ENCODE data around the gene CD58. TPM values are rescaled to one million over a fixed set of nuclear protein-coding genes. Genes with fewer than 3 reads are reported as not detected.

The CD58 gene
- total and polyA plus RNA-seq, 4 donors = 5.1 to 30.2 (median 10.8) TPM

- 84% methylated on average over 4 of the region's 4 CpGs for WGBS
- no peak overlapping the region for H3K9ac ChIP-seq (ENCODE audit: low read depth in 1 of 2, low read length in 2 of 2)
These were observed 78.4 kb downstream of the CD58 start for GRCh38 chr1:116492358-116492811.

DNA sequence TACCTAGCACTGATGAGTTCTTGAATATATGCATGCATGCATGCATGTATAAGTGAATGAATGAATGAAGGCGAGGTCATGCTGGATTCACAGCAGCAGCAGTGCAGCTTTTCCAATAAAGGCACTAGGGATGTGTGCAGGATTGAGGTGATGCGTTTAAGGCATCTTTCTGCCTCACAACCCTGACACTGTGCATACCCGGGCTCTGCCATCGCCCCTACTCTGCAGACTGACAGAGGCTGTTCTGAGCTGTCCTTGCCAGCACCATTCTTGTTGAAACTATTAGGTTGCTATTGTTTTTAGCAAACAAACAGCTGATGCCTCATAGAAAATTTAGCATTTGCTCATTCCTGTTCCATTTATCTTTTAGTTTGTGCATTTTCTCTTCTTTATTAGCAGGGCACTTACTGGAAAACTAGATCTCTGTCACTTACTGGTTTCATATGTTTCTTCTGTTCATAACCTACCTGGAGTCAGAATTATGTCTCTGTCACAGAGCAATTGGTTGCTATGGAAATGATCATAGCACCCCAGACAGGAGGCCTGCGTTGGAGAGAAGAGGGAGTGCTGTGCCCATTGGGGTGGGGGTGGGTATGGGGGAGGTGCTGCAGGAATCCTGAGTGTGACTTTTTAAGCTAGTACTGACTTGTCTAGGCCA is 79.0 kb downstream of the CD58 start:
- 85% methylated on average over 5 of the region's 5 CpGs for WGBS
- no peak for TF ChIP-seq RAD21 (IDR thresholded peaks at IDR 0.05)
- no peak for TF ChIP-seq GABPA (IDR thresholded peaks at IDR 0.05 in 1 of 2, conservative IDR thresholded peaks at IDR 0.05 in 1 of 2)
- no peak for TF ChIP-seq TAF1 (conservative IDR thresholded peaks at IDR 0.05)
- Histone ChIP-seq H3K9ac (ENCODE audit: low read depth in 1 of 2, low read length in 2 of 2) (no peak overlapping the region), H3K27ac (ENCODE audit: low read depth in 1 of 2, low read length in 2 of 2) (no peak overlapping the region), H3K4me1 (ENCODE audit: control insufficient read depth in 4 of 4, insufficient read depth in 4 of 4, low read length in 3 of 4) (peaks cover 12 to 57% (median 32%) of the 10 kb centered on the region in 4 donors), H3K9me3 (ENCODE audit: control insufficient read depth in 4 of 4, low read length in 3 of 4) (no peaks in the 10 kb centered on the region), H3K27me3 (ENCODE audit: control insufficient read depth in 4 of 4, insufficient read depth in 4 of 4, low read length in 3 of 4) (no peaks in the 10 kb centered on the region), H3K4me3 (ENCODE audit: low read depth in 1 of 3, low read length in 3 of 3) (no peak overlapping the region), H3K36me3 (ENCODE audit: control insufficient read depth in 4 of 4, insufficient read depth in 3 of 4, low read depth in 1 of 4, low read length in 3 of 4) (no peaks in the 10 kb centered on the region)
- DNase-seq (ENCODE audit: low spot score) = no peak

More at GRCh38 chr1:116492358-116492811, 78.4 kb downstream of the CD58 start:
- Histone ChIP-seq H3K27me3 (ENCODE audit: control insufficient read depth in 4 of 4, insufficient read depth in 4 of 4, low read length in 3 of 4) (no peaks in the 10 kb centered on the region), H3K27ac (ENCODE audit: low read depth in 1 of 2, low read length in 2 of 2) (no peak overlapping the region), H3K4me1 (ENCODE audit: control insufficient read depth in 4 of 4, insufficient read depth in 4 of 4, low read length in 3 of 4) (peaks cover 12 to 62% (median 38%) of the 10 kb centered on the region in 4 donors), H3K9me3 (ENCODE audit: control insufficient read depth in 4 of 4, low read length in 3 of 4) (no peaks in the 10 kb centered on the region), H3K36me3 (ENCODE audit: control insufficient read depth in 4 of 4, insufficient read depth in 3 of 4, low read depth in 1 of 4, low read length in 3 of 4) (no peaks in the 10 kb centered on the region), H3K4me3 (ENCODE audit: low read depth in 1 of 3, low read length in 3 of 3) (no peak overlapping the region)
- TF ChIP-seq HNF4G (IDR thresholded peaks at IDR 0.05) (no peak), TAF1 (conservative IDR thresholded peaks at IDR 0.05) (no peak), GABPA (IDR thresholded peaks at IDR 0.05 in 1 of 2, conservative IDR thresholded peaks at IDR 0.05 in 1 of 2) (no peak), NR2F2 (IDR thresholded peaks at IDR 0.05) (no peak), RAD21 (IDR thresholded peaks at IDR 0.05) (no peak), RXRA (IDR thresholded peaks at IDR 0.05) (no peak), FOXA1 (IDR thresholded peaks at IDR 0.05) (no peak)
- TF ChIP-seq, protein P1, sequence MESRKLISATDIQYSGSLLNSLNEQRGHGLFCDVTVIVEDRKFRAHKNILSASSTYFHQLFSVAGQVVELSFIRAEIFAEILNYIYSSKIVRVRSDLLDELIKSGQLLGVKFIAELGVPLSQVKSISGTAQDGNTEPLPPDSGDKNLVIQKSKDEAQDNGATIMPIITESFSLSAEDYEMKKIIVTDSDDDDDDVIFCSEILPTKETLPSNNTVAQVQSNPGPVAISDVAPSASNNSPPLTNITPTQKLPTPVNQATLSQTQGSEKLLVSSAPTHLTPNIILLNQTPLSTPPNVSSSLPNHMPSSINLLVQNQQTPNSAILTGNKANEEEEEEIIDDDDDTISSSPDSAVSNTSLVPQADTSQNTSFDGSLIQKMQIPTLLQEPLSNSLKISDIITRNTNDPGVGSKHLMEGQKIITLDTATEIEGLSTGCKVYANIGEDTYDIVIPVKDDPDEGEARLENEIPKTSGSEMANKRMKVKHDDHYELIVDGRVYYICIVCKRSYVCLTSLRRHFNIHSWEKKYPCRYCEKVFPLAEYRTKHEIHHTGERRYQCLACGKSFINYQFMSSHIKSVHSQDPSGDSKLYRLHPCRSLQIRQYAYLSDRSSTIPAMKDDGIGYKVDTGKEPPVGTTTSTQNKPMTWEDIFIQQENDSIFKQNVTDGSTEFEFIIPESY (IDR thresholded peaks at IDR 0.05) = no peak
- DNase-seq (ENCODE audit: low spot score) = no peak

- Histone ChIP-seq H3K9ac (ENCODE audit: low read depth in 1 of 2, low read length in 2 of 2) (no peak overlapping the region), H3K36me3 (ENCODE audit: control insufficient read depth in 4 of 4, insufficient read depth in 3 of 4, low read depth in 1 of 4, low read length in 3 of 4) (no peaks in the 10 kb centered on the region), H3K9me3 (ENCODE audit: control insufficient read depth in 4 of 4, low read length in 3 of 4) (no peaks in the 10 kb centered on the region), H3K4me1 (ENCODE audit: control insufficient read depth in 4 of 4, insufficient read depth in 4 of 4, low read length in 3 of 4) (peaks cover 8 to 45% (median 23%) of the 10 kb centered on the region in 4 donors), H3K4me3 (ENCODE audit: low read depth in 1 of 3, low read length in 3 of 3) (no peak overlapping the region), H3K27me3 (ENCODE audit: control insufficient read depth in 4 of 4, insufficient read depth in 4 of 4, low read length in 3 of 4) (no peaks in the 10 kb centered on the region), H3K27ac (ENCODE audit: low read depth in 1 of 2, low read length in 2 of 2) (no peak overlapping the region)
- 59% methylated on average over 3 of the region's 3 CpGs for WGBS
- TF ChIP-seq HNF4A (conservative IDR thresholded peaks at IDR 0.05) = peak; percentile 20 to 46
- no peak for TF ChIP-seq GABPA (IDR thresholded peaks at IDR 0.05 in 1 of 2, conservative IDR thresholded peaks at IDR 0.05 in 1 of 2)
- DNase-seq (ENCODE audit: low spot score) = no peak
These were observed 80.2 kb downstream of the CD58 start for GRCh38 chr1:116490588-116490987.

DNA sequence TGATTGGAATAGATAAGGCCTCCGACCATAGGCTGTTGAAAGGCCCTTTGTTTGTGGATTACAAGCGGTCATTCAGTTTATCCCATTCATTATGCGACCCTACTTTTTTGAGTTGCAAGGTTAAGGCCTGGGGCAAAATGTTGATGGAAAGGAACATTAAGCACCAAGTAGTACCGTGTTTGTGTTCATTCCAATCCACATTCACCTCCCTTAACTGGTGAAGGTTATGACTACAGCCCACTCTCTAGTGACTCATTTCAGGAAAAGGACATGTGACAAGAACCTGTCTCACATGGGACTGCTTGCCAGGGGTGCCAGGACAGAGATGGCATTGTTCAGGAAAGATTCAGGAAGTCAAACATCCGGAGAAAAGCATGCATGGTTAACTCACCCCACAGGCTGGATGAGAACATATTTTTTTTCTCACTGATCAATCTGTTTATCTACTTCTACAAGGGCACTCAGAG is 81.6 kb downstream of the CD58 start:
- no peaks in the 10 kb centered on the region for H3K27me3 ChIP-seq (ENCODE audit: control insufficient read depth in 4 of 4, insufficient read depth in 4 of 4, low read length in 3 of 4)
- H3K9me3 ChIP-seq (ENCODE audit: control insufficient read depth in 4 of 4, low read length in 3 of 4) = no peaks in the 10 kb centered on the region
- no peak for DNase-seq (ENCODE audit: low spot score)
- WGBS = 70% methylated on average over 5 of the region's 5 CpGs
- TF ChIP-seq, protein P1 (IDR thresholded peaks at IDR 0.05) = no peak
- TF ChIP-seq, protein P2, sequence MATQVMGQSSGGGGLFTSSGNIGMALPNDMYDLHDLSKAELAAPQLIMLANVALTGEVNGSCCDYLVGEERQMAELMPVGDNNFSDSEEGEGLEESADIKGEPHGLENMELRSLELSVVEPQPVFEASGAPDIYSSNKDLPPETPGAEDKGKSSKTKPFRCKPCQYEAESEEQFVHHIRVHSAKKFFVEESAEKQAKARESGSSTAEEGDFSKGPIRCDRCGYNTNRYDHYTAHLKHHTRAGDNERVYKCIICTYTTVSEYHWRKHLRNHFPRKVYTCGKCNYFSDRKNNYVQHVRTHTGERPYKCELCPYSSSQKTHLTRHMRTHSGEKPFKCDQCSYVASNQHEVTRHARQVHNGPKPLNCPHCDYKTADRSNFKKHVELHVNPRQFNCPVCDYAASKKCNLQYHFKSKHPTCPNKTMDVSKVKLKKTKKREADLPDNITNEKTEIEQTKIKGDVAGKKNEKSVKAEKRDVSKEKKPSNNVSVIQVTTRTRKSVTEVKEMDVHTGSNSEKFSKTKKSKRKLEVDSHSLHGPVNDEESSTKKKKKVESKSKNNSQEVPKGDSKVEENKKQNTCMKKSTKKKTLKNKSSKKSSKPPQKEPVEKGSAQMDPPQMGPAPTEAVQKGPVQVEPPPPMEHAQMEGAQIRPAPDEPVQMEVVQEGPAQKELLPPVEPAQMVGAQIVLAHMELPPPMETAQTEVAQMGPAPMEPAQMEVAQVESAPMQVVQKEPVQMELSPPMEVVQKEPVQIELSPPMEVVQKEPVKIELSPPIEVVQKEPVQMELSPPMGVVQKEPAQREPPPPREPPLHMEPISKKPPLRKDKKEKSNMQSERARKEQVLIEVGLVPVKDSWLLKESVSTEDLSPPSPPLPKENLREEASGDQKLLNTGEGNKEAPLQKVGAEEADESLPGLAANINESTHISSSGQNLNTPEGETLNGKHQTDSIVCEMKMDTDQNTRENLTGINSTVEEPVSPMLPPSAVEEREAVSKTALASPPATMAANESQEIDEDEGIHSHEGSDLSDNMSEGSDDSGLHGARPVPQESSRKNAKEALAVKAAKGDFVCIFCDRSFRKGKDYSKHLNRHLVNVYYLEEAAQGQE (IDR thresholded peaks at IDR 0.05) = no peak
- peak in 1 of 2 donors; percentile 52 for TF ChIP-seq JUND (IDR thresholded peaks at IDR 0.05)
- TF ChIP-seq SP1 (IDR thresholded peaks at IDR 0.05) = peak; percentile 36
- H3K9ac ChIP-seq (ENCODE audit: low read depth in 1 of 2, low read length in 2 of 2) = no peak overlapping the region
- H3K4me1 ChIP-seq (ENCODE audit: control insufficient read depth in 4 of 4, insufficient read depth in 4 of 4, low read length in 3 of 4) = peaks cover 4 to 40% (median 16%) of the 10 kb centered on the region in 4 donors
- H3K27ac ChIP-seq (ENCODE audit: low read depth in 1 of 2, low read length in 2 of 2) = peak overlapping the region in 1 of 2 donors; percentile 21
- no peak overlapping the region for H3K4me3 ChIP-seq (ENCODE audit: low read depth in 1 of 3, low read length in 3 of 3)
- no peaks in the 10 kb centered on the region for H3K36me3 ChIP-seq (ENCODE audit: control insufficient read depth in 4 of 4, insufficient read depth in 3 of 4, low read depth in 1 of 4, low read length in 3 of 4)
